HG03280 (cell line): ENCODE results near the gene SSPN.

Experiments used
- ATAC-seq: cut with Tn5 transposase; IDR thresholded peaks from one replicate; pipeline ENCODE4 v1.9.1; 2021; ENCODE audit warnings: mild to moderate bottlenecking, moderate library complexity; ENCODE audit not compliant: unreplicated experiment

SSPN gene

DNA sequence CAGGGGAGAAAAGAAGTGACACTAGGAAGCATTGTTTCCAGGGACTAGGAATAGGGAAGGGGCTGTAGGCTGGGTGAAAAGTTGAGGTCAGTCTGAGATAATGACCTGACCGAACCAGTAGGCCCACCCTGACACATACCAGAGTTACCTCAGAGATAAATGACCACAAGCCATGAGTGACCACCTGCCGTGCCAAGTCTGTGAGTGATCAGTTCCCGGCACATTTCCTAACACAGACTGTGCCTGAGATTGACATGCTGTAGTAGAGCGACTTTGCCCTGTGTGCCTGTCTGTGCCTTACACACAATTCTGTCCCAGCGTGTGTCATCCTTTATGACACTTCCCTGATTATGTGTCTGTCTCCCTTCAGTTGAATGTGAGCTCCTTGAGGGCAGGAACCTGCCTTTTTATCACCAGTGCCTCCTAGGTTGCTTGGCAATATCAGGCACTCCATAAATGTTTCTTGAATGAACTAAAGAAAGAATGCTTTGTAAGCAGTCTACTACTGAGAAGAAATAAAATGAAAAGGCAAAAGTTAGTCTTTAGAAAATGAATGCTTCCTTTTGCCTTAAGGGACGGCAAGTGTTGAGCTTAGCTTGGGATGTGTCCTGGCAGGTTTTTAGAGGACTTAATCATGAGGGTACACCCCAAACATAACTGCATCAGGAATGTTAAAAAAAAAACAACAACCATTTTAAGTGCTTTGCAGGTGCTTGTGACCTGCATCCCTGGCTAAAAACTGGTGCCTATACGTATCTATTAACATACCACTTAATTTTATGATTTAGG is 9.6 kb upstream of the SSPN start:
- ATAC-seq: no peak

DNA sequence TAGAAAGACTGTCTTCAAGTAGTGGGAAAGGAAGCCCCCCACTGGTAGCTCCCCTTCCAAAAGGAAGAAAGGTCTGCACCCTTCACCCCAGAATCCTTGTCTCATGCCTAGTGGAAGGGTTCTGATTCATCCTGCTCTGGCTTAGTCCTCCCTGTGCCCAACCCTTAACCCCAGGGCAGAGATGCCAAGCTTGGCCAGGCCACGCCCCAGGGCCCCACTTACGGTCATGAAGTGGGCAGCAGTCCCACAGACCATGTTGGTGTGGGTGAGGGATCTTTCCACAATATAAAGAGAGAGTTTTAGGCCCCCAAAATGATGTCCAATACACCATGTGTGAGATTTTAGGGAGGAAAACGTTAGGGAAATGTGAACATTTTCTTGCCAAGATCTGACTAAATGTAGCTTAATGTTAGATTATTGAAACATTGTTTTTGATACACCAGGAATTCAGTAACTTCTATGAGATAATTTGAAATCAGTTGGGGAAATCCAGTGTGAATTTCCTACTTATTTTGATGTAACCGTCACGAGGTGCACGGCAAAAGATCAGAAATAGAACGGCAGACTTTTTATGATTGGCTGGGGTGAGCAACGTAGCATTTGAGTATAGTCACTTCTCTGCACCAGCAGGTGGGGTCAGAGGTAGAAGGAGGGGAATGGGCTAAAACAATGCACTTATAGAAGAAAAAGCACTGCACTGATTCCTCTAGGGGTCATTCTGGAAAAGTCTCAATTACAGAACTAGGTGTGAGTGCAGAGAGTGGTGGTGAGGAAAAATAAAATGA is 8.2 kb upstream of the SSPN start:
- ATAC-seq: no peak

DNA sequence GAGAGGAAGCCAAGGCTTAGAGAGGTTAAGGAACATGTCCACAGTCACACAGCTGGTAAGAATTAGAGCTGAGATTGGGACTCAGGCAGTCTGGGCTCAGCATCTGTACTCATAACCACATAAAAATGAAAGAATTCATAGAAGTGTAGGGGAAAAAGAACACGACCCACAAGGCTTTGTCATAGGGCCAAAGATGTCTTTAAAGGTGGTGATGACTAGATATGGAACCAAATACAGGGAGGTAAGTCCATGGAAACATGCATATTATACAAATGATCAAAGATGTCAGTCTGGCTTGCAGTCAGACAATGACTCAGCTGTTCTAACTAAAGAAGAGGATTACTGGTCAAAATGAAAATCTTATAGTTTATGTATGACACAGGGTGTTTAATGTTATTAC is 7.2 kb upstream of the SSPN start:
- no peak for ATAC-seq

DNA sequence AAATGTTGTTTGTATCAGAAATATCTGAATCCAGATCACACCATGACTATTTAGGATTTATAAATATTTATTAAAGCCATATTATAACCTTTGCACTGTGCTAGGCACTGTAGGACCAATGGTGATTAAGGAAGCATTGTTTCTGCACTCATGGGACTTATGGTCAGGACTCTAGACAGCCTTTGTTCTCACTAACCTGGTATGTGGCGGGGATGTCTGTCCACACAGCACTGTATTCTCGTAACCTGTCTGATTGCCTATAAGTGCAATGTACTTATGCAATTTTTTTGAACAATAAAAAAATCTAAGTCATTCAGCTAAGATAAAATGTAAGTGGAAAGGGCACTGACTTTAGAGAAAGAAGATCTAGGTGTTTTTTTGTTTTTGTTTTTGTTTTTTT is 6.7 kb upstream of the SSPN start:
- ATAC-seq: no peak

DNA sequence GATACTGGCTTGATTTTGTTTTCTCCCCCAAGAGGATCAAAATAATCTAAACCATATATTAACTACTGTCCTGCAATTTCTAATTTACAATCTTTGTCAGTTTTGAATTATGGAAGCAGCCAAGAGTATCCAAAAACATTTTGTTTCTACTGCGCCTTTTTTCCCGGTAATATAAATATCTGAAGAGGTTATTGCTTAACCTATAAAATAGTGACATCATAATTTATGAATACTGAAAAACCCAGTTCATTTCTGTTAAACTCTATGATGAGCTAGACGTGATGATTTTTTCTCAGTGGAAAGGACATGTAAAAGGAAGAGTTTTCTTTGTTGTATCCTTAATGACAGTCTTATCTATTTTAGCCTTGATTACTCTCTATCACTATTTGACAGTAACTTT is 3.2 kb upstream of the SSPN start:
- ATAC-seq: no peak

DNA sequence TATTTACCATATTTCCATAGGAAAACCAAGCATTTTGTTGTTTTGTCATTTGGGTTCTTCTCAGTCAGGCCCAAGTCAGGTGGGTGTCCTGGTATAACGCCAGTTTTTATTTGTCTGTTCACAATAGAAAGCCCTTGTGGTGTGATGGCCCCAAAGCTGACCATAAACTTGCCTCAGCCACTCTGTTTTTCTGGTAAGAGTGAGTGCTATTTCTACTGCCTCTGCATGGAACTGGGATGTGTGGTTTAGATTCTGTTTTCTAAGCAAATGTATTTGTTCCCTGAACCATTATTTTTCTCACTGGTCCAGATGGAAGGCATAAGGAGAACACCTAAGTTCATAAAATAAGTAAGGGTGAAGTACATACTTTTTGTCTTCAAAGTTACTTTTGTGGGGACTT is 1.8 kb upstream of the SSPN start:
- no peak for ATAC-seq

DNA sequence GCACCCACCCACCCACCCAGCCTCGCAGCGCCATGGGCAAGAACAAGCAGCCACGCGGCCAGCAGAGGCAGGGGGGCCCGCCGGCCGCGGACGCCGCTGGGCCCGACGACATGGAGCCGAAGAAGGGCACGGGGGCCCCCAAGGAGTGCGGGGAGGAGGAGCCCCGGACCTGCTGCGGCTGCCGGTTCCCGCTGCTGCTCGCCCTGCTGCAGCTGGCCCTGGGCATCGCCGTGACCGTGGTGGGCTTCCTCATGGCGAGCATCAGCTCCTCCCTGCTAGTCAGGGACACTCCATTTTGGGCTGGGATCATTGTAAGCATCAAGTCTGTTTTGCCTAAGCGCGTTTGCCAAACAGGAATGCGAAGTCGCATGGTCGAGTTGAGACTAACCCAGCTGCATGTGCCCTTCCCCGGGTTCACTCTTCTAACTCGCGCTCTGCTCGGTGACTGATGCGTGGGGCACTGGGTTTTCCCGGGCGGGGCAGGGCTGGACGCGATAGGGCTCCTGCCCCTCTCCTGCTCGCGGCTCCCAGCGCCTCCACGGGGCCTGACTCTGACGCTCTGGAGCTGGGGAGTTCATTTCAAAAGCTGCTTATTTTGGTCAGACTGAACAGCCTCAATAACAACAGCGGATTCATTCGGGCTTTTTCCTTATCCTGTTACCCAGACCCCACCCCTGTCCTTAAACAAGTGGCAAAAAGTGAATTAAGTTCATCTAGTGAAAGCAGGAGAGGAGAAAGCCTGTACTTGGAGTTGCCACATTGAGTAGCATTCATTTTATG is 458 bp downstream of the SSPN start:
- ATAC-seq: peak; percentile 50

DNA sequence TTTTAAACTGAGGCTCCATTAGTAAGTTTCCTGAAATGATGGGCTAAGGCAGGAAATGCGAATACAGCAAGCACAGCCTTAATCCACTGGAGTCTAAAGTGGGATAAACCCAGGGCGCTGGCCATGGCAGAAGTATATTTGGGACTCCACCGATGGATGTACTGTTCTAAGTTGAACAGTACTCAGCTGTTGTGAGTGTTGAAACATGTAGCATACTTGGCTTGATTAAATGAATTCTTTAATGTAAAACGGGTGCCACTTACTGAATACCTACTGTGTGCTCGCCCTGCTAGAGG is 996 bp downstream of the SSPN start:
- ATAC-seq: no peak

DNA sequence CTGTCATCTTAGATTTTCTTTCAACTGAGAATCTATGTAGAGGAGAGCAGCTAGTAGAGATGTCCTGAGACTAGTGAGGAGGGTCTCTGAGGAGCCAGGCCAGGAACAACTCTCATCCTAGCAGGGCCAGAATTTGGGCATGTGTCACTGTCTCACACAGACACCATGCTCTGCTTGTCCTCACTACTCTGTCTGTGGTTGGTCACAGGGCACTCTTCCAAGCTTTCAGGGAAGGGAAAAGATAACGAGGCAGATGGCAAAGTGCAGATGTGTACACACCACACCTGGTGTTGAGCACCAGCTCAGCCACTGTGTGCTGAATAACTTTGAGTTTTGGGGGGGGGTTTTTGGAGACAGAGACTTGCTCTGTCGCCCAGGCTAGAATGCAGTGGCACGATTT is 2.5 kb downstream of the SSPN start:
- ATAC-seq: no peak

DNA sequence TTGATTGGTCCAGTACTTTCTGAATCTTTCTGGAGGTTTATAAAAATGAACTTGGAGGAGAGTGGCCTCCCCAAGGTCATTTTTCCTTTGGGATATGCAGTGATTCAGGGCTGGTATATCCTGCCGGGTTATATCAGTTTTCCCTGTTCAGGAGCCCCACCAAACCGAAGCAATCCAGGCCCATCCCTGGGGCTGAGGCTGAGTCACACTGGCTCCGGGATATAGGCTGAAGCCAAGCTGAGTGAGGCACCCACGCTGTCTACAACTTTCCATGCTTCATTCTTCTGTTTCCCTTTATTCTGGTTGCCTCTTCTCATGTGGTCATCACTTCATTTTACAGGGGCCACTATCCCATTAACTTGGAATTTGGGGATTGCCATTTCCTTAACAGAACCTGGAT is 3.4 kb downstream of the SSPN start:
- no peak for ATAC-seq

DNA sequence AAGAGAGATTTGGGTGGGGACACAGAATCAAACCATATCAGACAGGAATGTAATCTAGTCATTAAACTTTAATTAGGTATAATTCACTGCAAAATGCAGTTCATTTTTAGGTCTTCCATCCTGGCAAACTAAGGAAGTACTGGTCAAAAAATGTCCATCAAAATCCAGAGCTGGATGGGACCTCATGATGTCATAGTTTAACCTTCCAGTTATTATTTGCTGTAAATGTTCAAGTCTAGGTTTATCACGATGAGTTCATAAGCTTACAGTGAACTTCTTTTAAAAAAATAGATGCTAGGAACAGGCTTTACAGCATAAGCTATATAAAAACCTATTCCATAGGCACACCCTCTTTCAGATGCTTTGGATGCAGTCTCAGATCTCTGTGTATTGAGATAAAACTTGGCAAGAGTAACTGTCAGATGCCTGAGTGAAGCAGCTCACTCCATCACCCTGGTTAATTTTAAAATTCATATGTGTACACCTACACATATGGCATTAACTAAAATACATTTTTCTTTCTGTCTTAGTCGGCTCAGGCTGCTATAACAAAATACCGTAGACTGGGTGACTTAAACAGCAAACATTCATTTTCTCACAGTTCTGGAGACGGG is 7.9 kb downstream of the SSPN start:
- no peak for ATAC-seq

DNA sequence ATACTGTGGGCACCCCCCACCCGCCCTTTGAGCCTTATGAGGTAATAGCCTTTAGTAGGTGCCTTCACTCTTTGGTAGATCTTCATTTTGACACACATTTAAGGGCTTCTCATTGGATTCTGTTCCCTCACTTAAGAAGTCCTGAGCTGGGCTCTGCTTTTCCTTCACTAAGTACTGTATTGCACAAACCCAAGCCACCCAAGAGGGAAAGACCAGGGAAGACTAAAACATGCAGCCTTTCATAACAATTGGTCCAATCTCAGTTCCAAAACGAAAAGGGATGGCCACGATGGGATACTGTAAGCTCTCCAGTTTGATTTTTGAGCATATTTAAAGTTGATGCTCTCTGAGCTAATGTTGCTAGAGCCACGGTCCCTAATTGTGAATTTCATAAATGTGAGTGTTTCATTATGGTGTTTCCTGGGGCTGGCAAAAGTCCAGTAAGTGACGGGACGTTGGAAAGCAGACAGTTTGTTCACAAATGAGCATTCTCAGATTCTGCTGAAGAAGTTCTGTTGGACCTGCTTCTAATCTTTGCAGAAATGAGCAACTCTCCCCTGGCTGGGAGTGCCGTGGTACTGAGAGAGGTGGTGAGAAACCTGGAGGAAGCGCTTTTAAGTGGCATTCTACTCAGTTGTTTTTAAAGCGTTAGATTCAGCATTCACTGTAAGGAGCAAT is 9.4 kb downstream of the SSPN start:
- no peak for ATAC-seq

DNA sequence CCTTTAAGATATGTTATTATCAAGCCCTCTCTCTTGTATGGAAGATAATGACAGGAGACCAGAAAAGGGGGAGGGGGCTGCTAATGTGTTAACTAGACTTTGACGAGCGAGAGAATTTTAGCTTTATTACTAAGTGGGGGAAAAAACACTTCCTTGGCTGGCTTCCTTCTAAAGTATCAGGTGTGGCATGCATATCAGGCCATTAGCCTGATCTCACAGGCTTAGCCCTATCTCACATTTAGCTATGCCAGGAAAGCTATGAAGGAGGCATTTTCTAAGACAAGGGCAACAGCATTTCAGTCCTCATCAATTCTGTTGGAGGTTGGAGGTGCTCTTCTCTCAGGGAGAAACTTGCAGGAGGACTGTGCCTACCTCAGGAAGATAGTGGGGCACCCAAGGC is 9.9 kb downstream of the SSPN start:
- no peak for ATAC-seq

DNA sequence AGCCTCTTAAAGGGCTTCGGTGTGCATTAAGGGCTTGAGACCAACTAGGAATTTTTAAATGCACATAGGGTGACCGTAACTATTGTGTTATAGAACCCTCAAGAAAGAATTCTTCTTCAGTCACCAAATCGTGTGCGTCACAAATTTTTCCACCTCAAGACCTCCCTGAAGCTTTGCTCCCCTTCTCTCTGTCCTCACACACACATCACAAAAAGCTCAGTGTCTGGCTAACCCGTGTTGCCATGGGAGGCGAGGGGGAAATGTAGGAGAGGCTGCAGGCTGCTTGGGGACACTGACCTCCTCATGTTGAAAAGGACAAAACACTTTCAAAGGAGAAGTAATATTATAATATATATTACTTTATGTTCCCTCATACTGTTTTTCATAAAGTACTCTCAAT is 10.6 kb downstream of the SSPN start:
- no peak for ATAC-seq

DNA sequence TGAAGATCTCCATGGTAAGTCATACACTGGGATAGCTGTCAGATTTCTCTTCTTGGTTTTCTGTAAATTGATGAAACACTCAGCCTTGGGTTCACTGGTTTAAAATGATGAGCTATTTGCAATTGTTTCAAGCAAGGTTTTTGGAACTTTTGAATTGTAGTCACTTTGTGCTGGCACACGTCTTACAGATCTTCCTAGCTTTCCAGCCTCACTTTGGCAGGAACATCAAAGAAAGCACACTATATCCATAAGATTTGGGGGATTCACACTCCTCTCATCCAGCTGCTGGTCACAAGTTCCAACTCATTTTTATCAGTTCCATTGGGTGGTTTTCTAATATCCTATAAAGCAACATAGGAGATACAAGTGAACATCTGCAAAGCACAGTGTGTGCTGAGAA is 16.0 kb downstream of the SSPN start:
- no peak for ATAC-seq

DNA sequence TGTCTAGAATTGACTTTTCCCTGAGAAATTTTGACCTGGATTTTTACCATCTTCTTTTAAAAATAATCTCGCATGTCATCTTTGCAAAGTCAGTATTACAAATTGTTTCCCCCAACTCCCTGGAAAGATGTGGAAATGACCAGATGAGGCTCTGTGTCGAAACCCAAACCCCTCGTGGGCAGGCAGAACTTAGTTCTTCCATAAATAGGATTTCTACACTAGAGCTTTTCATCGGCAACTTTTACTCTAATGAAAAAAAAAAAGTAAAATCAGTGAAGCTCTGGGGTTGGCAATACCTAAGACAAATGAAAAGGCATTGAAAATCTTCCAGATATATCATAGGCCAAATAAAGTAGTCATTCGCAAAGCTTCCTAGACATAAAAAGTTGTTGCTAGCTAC is 17.0 kb downstream of the SSPN start:
- no peak for ATAC-seq

DNA sequence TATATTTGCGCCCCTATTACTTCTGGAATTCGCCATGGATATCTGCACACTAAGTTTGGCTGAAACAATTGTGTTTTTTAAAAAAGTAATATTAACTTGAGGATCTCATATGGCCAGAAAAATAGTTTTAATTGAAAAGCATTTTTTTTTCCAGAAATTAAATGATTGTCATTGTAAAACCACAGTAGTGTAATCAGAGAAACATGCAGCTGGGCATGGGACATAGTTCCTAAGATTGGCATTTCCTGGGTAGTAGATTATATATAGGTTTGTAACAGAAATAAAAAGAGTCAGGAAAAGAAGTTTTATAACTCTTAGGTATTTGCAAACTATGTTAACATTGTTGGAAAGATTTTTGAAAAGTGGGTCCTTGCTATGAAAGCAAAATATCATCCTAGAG is 17.6 kb downstream of the SSPN start:
- ATAC-seq: no peak

DNA sequence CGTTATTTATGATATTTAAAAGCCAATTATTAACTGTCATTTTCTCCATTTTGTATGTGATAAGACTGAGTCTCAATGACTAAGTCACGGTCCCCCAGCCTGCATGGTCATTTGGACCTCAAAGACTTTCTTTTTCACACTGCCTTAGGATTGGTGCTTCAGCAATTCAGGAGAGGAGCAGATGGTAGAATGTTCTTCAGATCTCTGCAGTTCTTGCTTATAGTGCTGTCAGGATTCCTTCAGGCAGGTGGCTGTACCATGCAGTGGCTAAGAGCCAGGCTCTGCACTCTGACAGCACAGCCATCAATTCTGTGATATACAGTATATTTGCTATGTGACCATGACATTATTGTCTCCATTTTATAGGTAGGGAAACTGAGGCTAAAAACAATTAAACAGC is 18.7 kb downstream of the SSPN start:
- ATAC-seq: no peak

DNA sequence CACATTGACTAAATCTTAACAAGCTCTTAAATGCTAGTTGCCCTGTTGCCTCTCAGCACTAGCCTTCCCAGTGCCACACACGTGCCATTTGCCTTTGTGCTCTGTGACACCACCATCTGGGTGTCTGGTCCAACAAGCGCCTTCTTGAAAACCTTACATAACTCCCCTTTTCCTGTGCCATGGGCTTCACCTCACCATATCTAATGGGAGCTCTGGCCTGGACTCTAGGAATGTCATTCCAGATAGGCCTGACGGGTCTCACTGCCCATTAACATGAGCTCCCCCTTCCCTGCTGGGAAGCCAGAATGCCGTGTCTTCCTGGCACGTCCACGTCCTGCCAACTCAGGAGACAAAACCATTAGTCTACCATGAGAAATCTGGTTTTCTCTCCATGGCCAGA is 24.4 kb downstream of the SSPN start:
- no peak for ATAC-seq

DNA sequence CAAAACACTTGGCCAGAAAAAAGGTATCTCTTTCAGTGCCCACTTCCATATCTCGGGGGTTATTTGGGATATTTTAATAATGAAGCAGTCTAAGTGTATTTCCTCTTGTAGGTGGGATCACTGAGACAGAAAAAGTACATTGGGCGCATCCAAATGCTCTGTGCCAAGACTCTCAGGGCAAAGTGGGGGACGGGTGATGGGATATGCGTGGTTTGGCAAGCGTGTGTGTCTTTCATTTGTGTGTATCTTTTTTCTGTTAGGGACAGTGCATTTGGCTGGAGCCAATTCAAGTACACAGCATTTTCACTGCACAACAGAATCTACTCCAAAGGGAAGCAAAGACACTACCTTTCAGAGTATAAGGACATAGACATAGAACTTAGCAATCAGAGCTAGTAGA is 29.3 kb downstream of the SSPN start:
- ATAC-seq: no peak

DNA sequence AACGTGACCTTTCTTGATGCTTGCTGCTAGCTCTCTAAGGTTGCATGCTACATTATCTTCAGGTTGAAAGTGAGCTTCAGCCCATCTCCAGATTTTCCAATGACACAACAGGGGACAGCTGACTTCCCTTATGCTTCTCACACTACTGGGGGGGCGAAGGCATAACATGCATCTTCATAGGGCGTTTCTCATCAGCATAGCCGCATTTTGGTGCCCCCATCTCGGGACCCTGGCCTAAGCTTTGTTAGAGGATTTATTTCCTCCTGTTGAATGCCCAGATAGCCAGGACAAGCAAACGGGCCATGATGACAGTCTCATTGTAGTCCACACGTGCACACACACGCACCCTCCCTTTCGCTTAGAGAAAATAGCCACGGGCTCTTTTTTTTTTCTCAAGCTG is 30.7 kb downstream of the SSPN start:
- ATAC-seq: no peak
